ENCODE data around the gene IFNA17.
"Not testable (repeated sequence)": the region's sequence is repeated elsewhere in the genome, so short reads cannot be mapped to it uniquely, and the experiment has no call there.

Gene IFNA17

DNA sequence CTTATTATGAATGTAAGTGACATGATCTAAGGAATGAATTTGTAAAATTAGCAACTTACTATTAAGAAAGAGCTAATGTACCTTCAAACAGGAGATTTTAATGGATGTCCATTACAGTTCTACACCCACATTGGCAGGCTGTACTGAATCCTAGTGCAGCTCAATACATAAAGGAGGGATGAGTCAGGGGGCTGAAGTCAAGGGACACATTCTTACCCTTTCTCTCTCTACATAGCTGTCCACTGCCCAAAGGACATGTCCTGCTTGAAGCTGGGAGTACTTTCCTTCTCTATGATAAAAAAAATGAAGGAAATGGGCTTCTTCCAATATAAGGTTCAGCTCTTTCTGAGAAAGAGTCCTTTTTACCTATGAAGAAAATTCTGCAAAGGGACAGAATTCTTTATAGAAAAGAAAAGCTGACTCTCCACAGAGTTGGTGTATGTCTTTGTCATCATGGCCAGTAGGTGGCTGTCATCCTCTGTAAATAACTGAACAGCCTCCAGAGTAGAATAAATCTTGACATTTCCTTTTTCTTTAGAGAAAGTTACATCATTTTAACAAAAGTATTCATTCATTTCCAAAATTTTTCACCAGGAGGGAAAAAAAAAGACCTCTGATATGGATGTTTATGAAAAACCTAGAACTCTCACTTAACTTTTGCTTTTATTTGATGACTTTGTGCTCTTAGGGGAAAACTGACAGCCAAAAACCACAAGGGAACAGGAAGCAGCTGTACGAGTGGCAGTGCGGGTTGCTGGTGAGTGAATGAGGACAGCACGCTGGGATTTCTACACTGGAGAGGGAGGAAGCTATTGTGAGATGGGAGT, 24.9 kb upstream of the IFNA17 start:
- peak overlapping the region; percentile 25 for H3K4me3 ChIP-seq (ENCODE audit: low read length)
- TF ChIP-seq, protein P1, sequence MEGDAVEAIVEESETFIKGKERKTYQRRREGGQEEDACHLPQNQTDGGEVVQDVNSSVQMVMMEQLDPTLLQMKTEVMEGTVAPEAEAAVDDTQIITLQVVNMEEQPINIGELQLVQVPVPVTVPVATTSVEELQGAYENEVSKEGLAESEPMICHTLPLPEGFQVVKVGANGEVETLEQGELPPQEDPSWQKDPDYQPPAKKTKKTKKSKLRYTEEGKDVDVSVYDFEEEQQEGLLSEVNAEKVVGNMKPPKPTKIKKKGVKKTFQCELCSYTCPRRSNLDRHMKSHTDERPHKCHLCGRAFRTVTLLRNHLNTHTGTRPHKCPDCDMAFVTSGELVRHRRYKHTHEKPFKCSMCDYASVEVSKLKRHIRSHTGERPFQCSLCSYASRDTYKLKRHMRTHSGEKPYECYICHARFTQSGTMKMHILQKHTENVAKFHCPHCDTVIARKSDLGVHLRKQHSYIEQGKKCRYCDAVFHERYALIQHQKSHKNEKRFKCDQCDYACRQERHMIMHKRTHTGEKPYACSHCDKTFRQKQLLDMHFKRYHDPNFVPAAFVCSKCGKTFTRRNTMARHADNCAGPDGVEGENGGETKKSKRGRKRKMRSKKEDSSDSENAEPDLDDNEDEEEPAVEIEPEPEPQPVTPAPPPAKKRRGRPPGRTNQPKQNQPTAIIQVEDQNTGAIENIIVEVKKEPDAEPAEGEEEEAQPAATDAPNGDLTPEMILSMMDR (conservative IDR thresholded peaks at IDR 0.05; ENCODE audit: low read depth, low read length), result peak; percentile 68
- peak; percentile 9 for DNase-seq (ENCODE audit: low read depth)

DNA sequence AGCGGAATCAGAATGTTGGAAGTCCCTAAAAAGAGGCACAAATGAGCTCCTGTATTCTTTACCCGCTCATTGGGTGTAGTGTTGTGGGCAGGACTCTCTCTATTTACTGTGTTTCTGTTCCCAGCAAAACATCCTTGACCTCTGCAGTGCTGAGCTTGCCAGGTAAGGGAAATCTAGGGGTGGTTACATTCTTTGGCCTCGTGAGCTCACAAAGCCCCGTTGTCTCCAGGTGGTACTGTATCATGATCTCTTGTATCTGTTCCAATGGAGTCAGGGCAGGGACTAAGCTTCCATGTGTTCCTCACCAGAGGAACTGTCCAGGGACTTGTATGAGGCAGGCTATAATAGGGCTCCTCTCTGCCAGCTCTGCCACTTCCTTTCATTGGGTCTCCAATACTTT, 23.6 kb upstream of the IFNA17 start:
- TF ChIP-seq, protein P1 (conservative IDR thresholded peaks at IDR 0.05; ENCODE audit: low read depth, low read length), result no peak

DNA sequence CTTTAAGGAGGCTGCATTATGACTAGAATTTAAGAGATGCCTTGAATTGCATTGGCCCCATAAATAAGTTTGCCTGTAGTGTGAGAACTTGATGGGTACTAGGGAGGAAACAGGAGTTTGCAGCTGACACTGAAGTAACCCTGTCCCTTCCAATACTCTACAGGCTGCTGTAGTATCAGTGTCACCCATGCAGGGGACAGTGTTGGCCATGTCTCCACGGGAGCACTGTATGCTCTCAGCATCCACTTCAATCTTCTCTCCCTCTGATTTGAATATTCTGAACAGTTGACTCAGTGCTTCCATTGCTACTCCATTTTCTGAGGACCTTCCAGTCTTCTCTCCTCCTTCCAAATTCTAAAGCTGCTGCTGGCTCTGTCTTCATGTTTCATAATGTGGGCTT, 23.2 kb upstream of the IFNA17 start:
- TF ChIP-seq, protein P1 (conservative IDR thresholded peaks at IDR 0.05; ENCODE audit: low read depth, low read length), result no peak
- no peak for DNase-seq (ENCODE audit: low read depth)

More for the DNA sequence above, 23.6 kb upstream of the IFNA17 start:
- H3K4me3 ChIP-seq (ENCODE audit: low read length), result no peak overlapping the region
- no peak for DNase-seq (ENCODE audit: low read depth)

DNA sequence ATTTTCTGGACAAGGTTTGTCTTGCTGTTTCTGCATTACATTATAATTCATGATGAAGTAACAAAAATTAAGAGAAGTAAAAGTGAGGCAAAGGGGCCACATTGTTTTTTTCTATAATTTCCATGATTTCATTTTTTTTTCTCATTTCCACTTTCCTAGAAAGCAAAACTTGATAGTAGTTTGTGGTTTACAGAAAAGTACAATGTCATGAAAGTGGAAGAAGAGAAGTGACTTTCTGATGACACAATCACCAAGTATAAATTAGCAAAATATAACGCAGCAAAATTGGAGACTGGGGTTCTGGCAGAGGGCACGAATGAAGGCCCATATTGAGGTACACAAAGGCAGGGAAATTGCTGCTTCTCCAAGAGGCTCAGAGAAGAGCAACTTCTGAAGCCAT, 16.8 kb upstream of the IFNA17 start:
- DNase-seq (ENCODE audit: low read depth), result no peak
- TF ChIP-seq, protein P1 (conservative IDR thresholded peaks at IDR 0.05; ENCODE audit: low read depth, low read length), result no peak
- no peak overlapping the region for H3K4me3 ChIP-seq (ENCODE audit: low read length)

More for the DNA sequence above, 23.2 kb upstream of the IFNA17 start:
- H3K4me3 ChIP-seq (ENCODE audit: low read length), result no peak overlapping the region

DNA sequence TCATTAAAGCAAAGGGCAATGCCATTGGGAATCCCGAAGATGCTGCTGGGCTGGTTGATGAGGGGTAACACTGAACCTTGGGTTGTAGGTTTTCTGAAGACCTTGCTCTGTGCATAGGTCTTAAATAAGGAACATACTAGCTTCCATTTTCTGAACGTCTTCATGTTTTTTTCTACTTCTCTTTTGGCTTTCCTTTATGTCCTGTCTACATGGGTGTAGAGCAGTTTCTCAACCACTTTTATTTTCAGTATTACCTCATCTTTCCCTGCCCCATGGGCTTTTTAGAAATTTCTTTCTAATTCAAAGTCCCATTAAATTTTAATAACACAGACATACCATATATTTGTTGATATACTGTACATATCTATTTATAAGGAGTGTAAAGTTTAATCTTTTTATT, 11.9 kb upstream of the IFNA17 start, which contains the start of gene IFNA14:
TSS of gene IFNA14 (minus strand) at position 95 of the 400 bp plus-strand sequence. CDS start at position 25, 70 bp downstream.
- H3K4me3 ChIP-seq (ENCODE audit: low read length), result no peak within 1 kb of the TSS
- DNase-seq (ENCODE audit: low read depth), result no peak
- TF ChIP-seq, protein P1 (conservative IDR thresholded peaks at IDR 0.05; ENCODE audit: low read depth, low read length), result no peak

DNA sequence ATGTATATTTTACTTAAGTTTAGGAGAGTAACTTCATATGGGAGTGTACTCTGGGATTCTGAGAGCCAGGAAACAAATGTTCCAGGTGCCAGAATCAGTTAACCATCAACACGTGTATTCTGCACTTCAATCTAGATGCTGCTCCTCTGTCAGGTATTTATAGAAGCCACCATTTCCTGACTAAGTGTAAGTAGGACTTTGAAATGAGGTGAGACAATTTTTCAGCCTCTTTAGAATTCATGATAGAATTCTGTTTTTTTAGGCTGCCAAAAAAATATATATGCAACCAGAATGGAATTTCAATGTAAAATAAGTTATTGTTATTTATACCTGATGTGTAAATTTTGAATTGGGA, 8.3 kb upstream of the IFNA17 start:
- DNase-seq (ENCODE audit: low read depth); H3K4me3 ChIP-seq (ENCODE audit: low read length): not testable (repeated sequence)

DNA sequence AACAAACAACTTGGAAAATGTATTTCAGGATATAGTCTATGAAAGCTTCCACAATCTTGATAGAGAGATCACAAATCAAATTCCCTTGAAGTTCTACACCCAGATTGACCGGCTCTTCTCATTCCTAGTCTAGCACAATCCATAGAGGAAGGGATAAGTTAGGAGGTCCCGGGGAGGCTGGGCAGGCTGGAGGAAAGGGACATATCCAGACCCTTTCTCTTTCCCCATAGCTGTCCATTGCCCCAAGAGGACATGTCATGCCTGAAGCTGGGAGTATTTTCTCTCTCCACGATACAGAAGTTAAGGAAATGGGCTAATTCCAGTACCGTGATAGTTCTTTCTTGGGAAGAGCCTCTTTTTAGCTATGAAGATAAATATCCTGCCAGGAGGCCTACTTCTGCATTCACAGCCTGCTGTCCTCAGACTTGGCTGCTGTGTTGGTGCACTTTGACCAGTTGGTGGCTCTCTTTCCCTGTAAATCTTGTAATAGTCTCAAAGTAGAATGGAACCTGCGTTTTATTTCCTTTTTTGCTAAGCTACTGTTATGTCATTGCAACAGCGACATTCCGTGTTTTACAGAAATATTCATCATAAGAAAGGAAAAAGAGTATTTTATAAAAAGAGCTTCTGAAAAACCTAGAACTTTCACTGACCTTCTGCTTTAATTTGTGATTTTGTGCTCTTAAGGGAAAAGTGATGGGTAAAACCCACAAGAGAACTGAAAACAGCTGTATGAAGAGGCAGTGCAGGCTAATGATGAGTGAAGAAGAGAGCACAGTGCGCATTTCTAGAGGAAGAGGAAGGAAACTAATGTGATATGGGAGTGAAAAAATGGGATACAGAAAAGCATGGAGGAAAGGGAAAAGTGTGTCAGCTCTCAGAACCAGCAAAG, 7.7 kb upstream of the IFNA17 start:
- DNase-seq (ENCODE audit: low read depth), result peak; percentile 6
- TF ChIP-seq, protein P1 (conservative IDR thresholded peaks at IDR 0.05; ENCODE audit: low read depth, low read length), result peak; percentile 76
- H3K4me3 ChIP-seq (ENCODE audit: low read length), result not testable (repeated sequence)
